NCI-H345 treated with DMSO at 0.1 percent for 48 hours (cell line): ENCODE measurements around the gene SLC24A3.
"Not testable (repeated sequence)": the region's sequence is repeated elsewhere in the genome, so short reads cannot be mapped to it uniquely, and the experiment has no call there.

ENCODE experiments used
- DNase-seq: peaks from one replicate; lab custom pipeline; 2025; ENCODE audit not compliant: unreplicated experiment; lab: John Stamatoyannopoulos, UW

SLC24A3 gene

GRCh38 chr20:19616620-19617019, 404.2 kb downstream of the SLC24A3 start:
- DNase-seq: no peak

GRCh38 chr20:19617256-19617655, 404.8 kb downstream of the SLC24A3 start:
- no peak for DNase-seq

GRCh38 chr20:19618711-19619110, 406.3 kb downstream of the SLC24A3 start:
- no peak for DNase-seq

GRCh38 chr20:19619904-19620430, 407.5 kb downstream of the SLC24A3 start:
- no peak for DNase-seq

GRCh38 chr20:19620446-19620845, 408.0 kb downstream of the SLC24A3 start:
- DNase-seq: no peak

- DNase-seq: no peak
These were observed 408.6 kb downstream of the SLC24A3 start for GRCh38 chr20:19621072-19621471.

- DNase-seq: no peak
These were observed 412.0 kb downstream of the SLC24A3 start for GRCh38 chr20:19624221-19624965.

GRCh38 chr20:19625426-19625825, 413.0 kb downstream of the SLC24A3 start:
- DNase-seq: no peak

GRCh38 chr20:19626896-19627295, 414.5 kb downstream of the SLC24A3 start:
- DNase-seq: no peak

GRCh38 chr20:19628570-19629134, 416.2 kb downstream of the SLC24A3 start:
- peak; percentile 34 for DNase-seq

GRCh38 chr20:19631410-19631809, 419.0 kb downstream of the SLC24A3 start:
- no peak for DNase-seq

GRCh38 chr20:19633985-19634384, 421.5 kb downstream of the SLC24A3 start:
- DNase-seq: no peak

GRCh38 chr20:19639471-19640045, 427.1 kb downstream of the SLC24A3 start:
- not testable (repeated sequence) for DNase-seq

- DNase-seq: no peak
These were observed 430.4 kb downstream of the SLC24A3 start for GRCh38 chr20:19642860-19643259.

GRCh38 chr20:19644085-19644484, 431.6 kb downstream of the SLC24A3 start:
- no peak for DNase-seq

- DNase-seq: no peak
These were observed 434.5 kb downstream of the SLC24A3 start for GRCh38 chr20:19646963-19647362.

GRCh38 chr20:19648024-19648423, 435.6 kb downstream of the SLC24A3 start:
- no peak for DNase-seq

GRCh38 chr20:19649041-19649440, 436.6 kb downstream of the SLC24A3 start:
- no peak for DNase-seq

- no peak for DNase-seq
These were observed 440.2 kb downstream of the SLC24A3 start for GRCh38 chr20:19652591-19653026.

- no peak for DNase-seq
These were observed 440.9 kb downstream of the SLC24A3 start for GRCh38 chr20:19653327-19653726.

GRCh38 chr20:19654921-19655320, 442.5 kb downstream of the SLC24A3 start:
- DNase-seq: no peak

GRCh38 chr20:19658137-19658536, 445.7 kb downstream of the SLC24A3 start:
- no peak for DNase-seq
